Measurements from ENCODE around the gene NIPBL. TPM values are rescaled to one million over a fixed set of nuclear protein-coding genes. Genes with fewer than 3 reads are reported as not detected.

The NIPBL gene
- total and polyA plus RNA-seq, 2 of the 13 experiments (the other 11 are each of a cell fraction or from before 2014, with no cell fraction given) = 12.3 to 32.3 TPM

- H3K4me1 ChIP-seq (ENCODE audit: insufficient read depth, low read length) = no peaks in the 10 kb centered on the region
- H3K79me2 ChIP-seq (ENCODE audit: insufficient read depth, low read length) = no peaks in the 10 kb centered on the region
- no peak overlapping the region for H3K27ac ChIP-seq (ENCODE audit: extremely low read length, insufficient read depth, low read length)
- POLR2A ChIA-PET = no interaction called here
- H3K4me3 ChIP-seq (replicated peaks in 1 of 3; ENCODE audit: insufficient read depth in 1 of 3, low read depth in 2 of 3, low read length in 3 of 3) = no peak overlapping the region
- H2AFZ ChIP-seq (ENCODE audit: low read length) = no peak overlapping the region
- TF ChIP-seq FIP1L1 (IDR thresholded peaks at IDR 0.05; ENCODE audit: borderline replicate concordance, insufficient read depth, low read depth, low read length) (no peak), KAT2B (IDR thresholded peaks at IDR 0.05; ENCODE audit: borderline replicate concordance, low read depth, low read length) (no peak), MEF2D (CRISPR knock-in tag; IDR thresholded peaks at IDR 0.05) (no peak), ZNF12 (CRISPR knock-in tag; IDR thresholded peaks at IDR 0.05) (no peak), ATF3 (CRISPR knock-in tag; IDR thresholded peaks at IDR 0.05) (no peak), MED8 (CRISPR knock-in tag; IDR thresholded peaks at IDR 0.05; ENCODE audit: insufficient replicate concordance) (no peak), SMAD9 (CRISPR knock-in tag; IDR thresholded peaks at IDR 0.05) (no peak), PATZ1 (CRISPR knock-in tag; IDR thresholded peaks at IDR 0.05) (no peak), SP1 (IDR thresholded peaks at IDR 0.05) (no peak), SP1 (CRISPR knock-in tag; IDR thresholded peaks at IDR 0.05) (no peak), PBX2 (CRISPR knock-in tag; IDR thresholded peaks at IDR 0.05) (no peak), FUBP1 (CRISPR knock-in tag; IDR thresholded peaks at IDR 0.05; ENCODE audit: borderline replicate concordance) (no peak)
- CTCF ChIA-PET (ENCODE audit: low intra/inter-chr PET ratio, low total read pairs) = no interaction called here
- DNase-seq (ENCODE audit: low spot score) (no peak), FAIRE-seq (no peak), ATAC-seq (no peak)
- no peak overlapping the region for H3K4me2 ChIP-seq (ENCODE audit: low read depth, low read length)
- BruUV-seq (replicated peaks) = no TSS peak
- H3K36me3 ChIP-seq (replicated peaks in 1 of 2; ENCODE audit: control insufficient read depth in 1 of 2, insufficient read depth in 2 of 2, low read length in 2 of 2) = no peaks in the 10 kb centered on the region
- no peaks in the 10 kb centered on the region for H3K27me3 ChIP-seq (ENCODE audit: control insufficient read depth in 1 of 2, insufficient read depth in 2 of 2, low read length in 2 of 2)
- H4K20me1 ChIP-seq (ENCODE audit: insufficient read depth, low read length) = no peaks in the 10 kb centered on the region
- in situ Hi-C loops (cut with HindIII; ENCODE audit: extremely low pct_ligation_motif_present, low pct_unique_long_range_greater_than_20kb) = no loop called here
- no peaks in the 10 kb centered on the region for H3K9me3 ChIP-seq (ENCODE audit: low read length)
- 52% methylated on average over 1 of the region's 1 CpG for WGBS (ENCODE audit: low lambda C conversion rate)
- H3K9ac ChIP-seq (ENCODE audit: insufficient read depth, low read depth, low read length) = no peak overlapping the region
- intact Hi-C loops (cut with micrococcal nuclease; ENCODE audit: unreplicated experiment) = no loop called here
Observed at GRCh38 chr5:36861871-36862270, 14.7 kb upstream of the NIPBL start.

All from HepG2 (cell line).